ACC112 (cell line): ENCODE measurements around the gene HS1BP3.
A peak's percentile ranks its signal among the peaks of the same experiment; 100 is the strongest.

Experiments
- H2AFZ ChIP-seq: fragments of 200-600 bp; sonication (generic); one replicate; pipeline ENCODE4 v1.6.0; 2017; ENCODE audit warnings: antibody characterized with exemption, low read length; ENCODE audit not compliant: unreplicated experiment
- H3K27ac ChIP-seq: fragments of 200-600 bp; sonication (generic); 2 replicates; pipeline ENCODE4 v1.5.1; 2014; ENCODE audit warnings: low read depth, mild to moderate bottlenecking, antibody characterized with exemption, low read length, moderate library complexity
- H3K27me3 ChIP-seq: fragments of 200-600 bp; sonication (generic); 2 replicates; pipeline ENCODE4 v1.6.1; 2014; ENCODE audit warnings: mild to moderate bottlenecking, antibody characterized with exemption, low read length, moderate library complexity, mixed read lengths; ENCODE audit not compliant: insufficient read depth
- H3K36me3 ChIP-seq: fragments of 200-600 bp; sonication (generic); 2 replicates; pipeline ENCODE4 v1.6.1; 2016; ENCODE audit warnings: mild to moderate bottlenecking, antibody characterized with exemption, low read length, moderate library complexity, mixed read lengths; ENCODE audit not compliant: insufficient read depth
- H3K4me1 ChIP-seq: fragments of 200-600 bp; sonication (generic); one replicate; pipeline ENCODE4 v1.6.1; 2016; ENCODE audit warnings: low read length, mixed read lengths; ENCODE audit not compliant: insufficient read depth, unreplicated experiment, control insufficient read depth
- H3K4me3 ChIP-seq: fragments of 200-600 bp; sonication (generic); 2 replicates; pipeline ENCODE4 v1.5.1; 2014; ENCODE audit warnings: mild to moderate bottlenecking, low read depth, low read length
- H3K79me2 ChIP-seq: fragments of 200-600 bp; sonication (generic); one replicate; pipeline ENCODE4 v1.6.0; 2016; ENCODE audit warnings: low read length; ENCODE audit not compliant: control insufficient read depth, unreplicated experiment, insufficient read depth

HS1BP3 gene

GRCh38 chr2:20589975-20590703 is 60.8 kb downstream of the HS1BP3 start:
- no peaks in the 10 kb centered on the region for H3K79me2 ChIP-seq
- no peaks in the 10 kb centered on the region for H3K36me3 ChIP-seq
- H3K27me3 ChIP-seq: no peaks in the 10 kb centered on the region
- H3K4me1 ChIP-seq: peaks cover 54% of the 10 kb centered on the region
- H2AFZ ChIP-seq: peak overlapping the region; percentile 9
- H3K4me3 ChIP-seq: peak overlapping the region; percentile 7; the same call in 1 of the 2 replicates
- peak overlapping the region; percentile 60 for H3K27ac ChIP-seq

DNA sequence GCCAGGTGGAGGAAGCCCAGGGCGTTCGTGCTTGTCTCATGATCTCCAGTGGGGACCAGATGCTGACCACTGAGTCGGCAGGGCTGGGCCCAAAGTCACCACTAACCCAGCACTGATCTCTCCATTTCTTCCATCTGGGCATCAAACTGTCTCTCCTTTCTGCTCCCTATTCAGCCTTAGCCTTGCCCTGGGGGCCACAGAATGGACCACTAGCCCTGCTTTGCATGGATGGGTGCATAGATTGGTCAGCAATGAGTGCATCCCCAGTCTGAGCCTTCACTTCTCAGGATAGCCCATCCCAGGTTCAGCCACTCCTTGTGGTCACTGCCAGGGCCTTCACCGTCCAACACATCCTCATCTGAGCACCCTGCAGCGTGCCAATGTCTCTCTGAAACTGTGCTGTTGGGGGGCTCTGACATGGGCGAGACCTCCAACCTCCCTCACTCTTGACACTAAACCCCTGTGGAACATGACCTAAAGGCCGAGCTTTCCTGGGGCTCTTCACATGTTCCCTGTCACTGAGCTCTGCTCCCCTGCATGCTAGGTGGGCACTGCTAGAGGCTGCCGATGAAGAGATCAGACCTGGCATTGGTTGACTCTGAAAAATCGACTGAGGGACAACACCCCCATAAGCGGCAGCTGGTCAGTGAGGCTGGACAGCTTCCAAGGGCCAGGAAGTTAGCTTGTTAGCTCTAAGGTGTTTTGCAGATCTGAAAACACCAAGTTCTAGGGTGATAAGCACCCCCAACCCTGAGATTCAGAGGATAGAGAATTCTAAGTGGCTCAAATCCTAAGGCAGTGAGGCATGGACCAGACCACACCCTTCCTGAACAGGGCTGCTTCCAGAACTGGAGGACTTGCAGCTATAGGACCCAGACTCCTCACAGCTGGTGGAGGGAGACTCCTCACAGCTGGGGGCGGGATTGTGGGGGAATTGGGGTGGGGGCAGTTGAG is 61.7 kb downstream of the HS1BP3 start:
- H3K27ac ChIP-seq: peak overlapping the region; percentile 60
- no peak overlapping the region for H2AFZ ChIP-seq
- H3K36me3 ChIP-seq: no peaks in the 10 kb centered on the region
- no peaks in the 10 kb centered on the region for H3K79me2 ChIP-seq
- H3K27me3 ChIP-seq: no peaks in the 10 kb centered on the region
- H3K4me1 ChIP-seq: peaks cover 54% of the 10 kb centered on the region
- H3K4me3 ChIP-seq: no peak overlapping the region

- H3K4me3 ChIP-seq: no peak overlapping the region
- H3K79me2 ChIP-seq: no peaks in the 10 kb centered on the region
- H3K36me3 ChIP-seq: no peaks in the 10 kb centered on the region
- H3K4me1 ChIP-seq: peaks cover 41% of the 10 kb centered on the region
- H3K27ac ChIP-seq: no peak overlapping the region
- H2AFZ ChIP-seq: no peak overlapping the region
- no peaks in the 10 kb centered on the region for H3K27me3 ChIP-seq
Measured at GRCh38 chr2:20585710-20586594, 64.9 kb downstream of the HS1BP3 start.

DNA sequence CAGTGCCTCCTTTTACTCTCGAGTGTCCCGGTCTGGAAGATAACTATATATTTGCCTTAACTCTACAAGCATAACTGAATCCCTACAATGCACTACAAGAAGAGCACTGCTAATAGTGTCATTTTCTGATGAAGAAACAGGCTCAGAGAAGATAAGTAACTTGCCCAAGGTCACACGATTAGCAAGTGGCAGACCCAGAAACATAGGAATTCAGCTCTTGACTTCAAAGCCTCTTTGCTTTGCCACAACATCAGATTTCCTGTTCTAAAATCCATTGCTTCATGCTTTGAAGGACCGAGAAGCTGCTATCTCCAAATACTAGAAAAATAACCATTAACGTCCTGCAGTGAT is 65.6 kb downstream of the HS1BP3 start:
- Histone ChIP-seq H3K79me2 (no peaks in the 10 kb centered on the region), H2AFZ (no peak overlapping the region), H3K27ac (peak overlapping the region; percentile 64), H3K4me1 (peaks cover 39% of the 10 kb centered on the region), H3K27me3 (no peaks in the 10 kb centered on the region), H3K36me3 (no peaks in the 10 kb centered on the region), H3K4me3 (no peak overlapping the region)

- Histone ChIP-seq H3K27me3 (no peaks in the 10 kb centered on the region), H3K27ac (peak overlapping the region; percentile 64), H3K79me2 (no peaks in the 10 kb centered on the region), H3K36me3 (no peaks in the 10 kb centered on the region), H2AFZ (no peak overlapping the region), H3K4me1 (peaks cover 39% of the 10 kb centered on the region), H3K4me3 (no peak overlapping the region)
Measured at GRCh38 chr2:20584399-20585358, 66.2 kb downstream of the HS1BP3 start.

- H3K4me3 ChIP-seq: no peak overlapping the region
Measured at GRCh38 chr2:20584045-20584398, 66.9 kb downstream of the HS1BP3 start.

DNA sequence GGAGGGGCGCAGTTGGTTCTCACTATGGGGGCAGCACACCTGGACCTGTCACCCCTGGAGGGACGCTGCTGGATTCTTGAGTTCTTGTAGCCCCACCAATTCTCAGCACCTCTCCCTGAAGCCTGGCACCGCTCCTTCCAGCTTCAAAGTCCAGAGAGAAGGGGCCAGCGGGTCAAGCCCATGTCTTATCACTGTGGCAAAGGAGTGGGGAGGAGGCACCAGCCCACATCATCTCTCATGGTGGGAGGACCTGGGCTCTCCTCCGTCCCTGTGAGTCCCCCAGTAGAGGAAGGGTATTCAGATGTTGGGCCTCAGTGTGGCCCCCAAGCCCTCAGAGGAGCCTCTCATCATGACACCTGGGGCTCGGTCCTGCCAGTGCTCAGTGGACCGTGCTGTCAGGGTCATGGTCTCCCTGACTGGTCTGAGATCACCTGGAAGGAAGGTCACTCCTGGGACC is 67.4 kb downstream of the HS1BP3 start:
- H3K4me1 ChIP-seq: peaks cover 43% of the 10 kb centered on the region
- no peaks in the 10 kb centered on the region for H3K27me3 ChIP-seq
- no peaks in the 10 kb centered on the region for H3K36me3 ChIP-seq
- peak overlapping the region; percentile 64; the same call in 1 of the 2 replicates for H3K27ac ChIP-seq
- H2AFZ ChIP-seq: no peak overlapping the region
- no peaks in the 10 kb centered on the region for H3K79me2 ChIP-seq
- H3K4me3 ChIP-seq: no peak overlapping the region

More at GRCh38 chr2:20584045-20584398, 66.9 kb downstream of the HS1BP3 start:
- H3K27ac ChIP-seq: peak overlapping the region; percentile 64
- H3K36me3 ChIP-seq: no peaks in the 10 kb centered on the region
- peaks cover 37% of the 10 kb centered on the region for H3K4me1 ChIP-seq
- no peaks in the 10 kb centered on the region for H3K79me2 ChIP-seq
- H3K27me3 ChIP-seq: no peaks in the 10 kb centered on the region
- no peak overlapping the region for H2AFZ ChIP-seq

DNA sequence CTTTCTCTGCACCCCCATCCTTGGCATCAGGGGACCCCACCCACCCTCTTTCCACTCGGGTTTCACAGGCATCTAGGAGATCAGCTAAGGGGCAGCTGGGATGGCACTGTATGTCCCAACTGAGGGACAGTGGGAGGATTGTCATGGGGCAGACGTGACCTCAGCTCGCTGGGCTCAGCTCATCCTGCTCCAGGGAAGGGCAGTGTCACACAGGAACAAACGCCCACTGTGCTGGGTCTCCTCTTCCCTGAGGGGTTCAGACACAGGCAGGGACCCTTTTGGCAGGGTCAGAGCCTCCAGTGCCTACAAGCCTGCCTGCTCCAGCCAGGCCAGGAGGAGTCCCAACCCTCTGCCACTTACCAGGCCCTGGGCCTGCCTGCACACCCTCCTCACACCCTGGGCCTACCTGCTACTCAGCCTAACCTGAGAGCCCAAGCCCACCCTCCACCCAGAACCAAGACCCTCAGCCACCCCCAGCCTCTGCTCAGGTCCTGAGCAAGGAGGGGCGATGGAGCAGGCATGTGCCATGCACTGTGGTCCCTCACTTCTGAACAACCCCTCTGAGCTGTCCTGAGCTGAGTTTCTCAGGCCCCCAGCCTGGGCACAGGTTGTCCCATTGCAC is 68.2 kb downstream of the HS1BP3 start:
- Histone ChIP-seq H2AFZ (no peak overlapping the region), H3K79me2 (no peaks in the 10 kb centered on the region), H3K4me1 (peaks cover 50% of the 10 kb centered on the region), H3K27ac (no peak overlapping the region), H3K4me3 (no peak overlapping the region), H3K27me3 (no peaks in the 10 kb centered on the region), H3K36me3 (no peaks in the 10 kb centered on the region)

DNA sequence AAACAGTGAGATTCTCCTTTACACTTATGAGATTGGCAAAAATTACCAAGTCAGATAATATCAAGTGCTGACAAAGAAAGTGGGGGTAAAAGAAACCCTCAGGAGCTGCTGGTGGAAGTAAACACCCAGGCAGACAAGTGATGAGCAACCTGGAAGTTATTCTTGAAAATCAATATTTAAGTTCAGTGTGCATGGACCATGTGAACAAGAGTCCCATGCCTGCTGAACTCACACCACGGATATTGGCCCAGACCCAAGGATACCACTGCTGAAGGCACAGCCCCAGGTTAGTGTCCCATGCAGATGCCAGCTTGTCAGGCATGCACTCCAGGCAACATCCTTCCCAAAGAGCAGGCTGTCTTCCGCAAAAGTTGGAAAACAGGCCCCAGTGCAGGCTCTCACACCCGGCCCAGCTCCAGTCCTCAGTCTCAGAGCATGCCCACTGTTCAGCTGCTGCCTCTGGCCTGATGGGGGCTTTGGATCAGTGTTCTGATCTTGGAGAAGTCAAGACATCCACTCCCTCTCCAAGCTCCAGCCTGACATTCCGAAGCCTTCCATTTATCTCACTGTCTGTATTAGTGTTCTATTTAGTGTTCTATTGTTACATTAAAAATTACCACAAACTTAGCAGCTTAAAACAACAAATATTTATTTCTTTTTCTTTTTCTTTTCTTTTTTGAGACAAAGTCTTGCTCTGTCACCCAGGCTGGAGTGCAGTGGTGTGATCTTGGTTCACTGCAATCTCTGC is 70.0 kb downstream of the HS1BP3 start:
- Histone ChIP-seq H3K27me3 (no peaks in the 10 kb centered on the region), H3K4me3 (no peak overlapping the region), H3K36me3 (no peaks in the 10 kb centered on the region), H3K27ac (peak overlapping the region; percentile 91), H3K79me2 (no peaks in the 10 kb centered on the region), H2AFZ (no peak overlapping the region), H3K4me1 (peaks cover 55% of the 10 kb centered on the region)
